Keratinocyte (primary cell): ENCODE results near the gene PTPRU. TPM values are rescaled to one million over a fixed set of nuclear protein-coding genes. Genes with fewer than 3 reads are reported as not detected.
"Not testable (repeated sequence)": the region's sequence is repeated elsewhere in the genome, so short reads cannot be mapped to it uniquely, and the experiment has no call there.

Experiments used
- DNase-seq: peaks from one replicate; pipeline ENCODE4 v3.0.0-alpha.2; 2011; ENCODE audit warnings: low read depth, missing footprints, low spot score
- FAIRE-seq: peaks from 2 replicates; lab custom pipeline; 2011; peaks lifted over from hg19 to GRCh38; lab: Jason Lieb, UNC
- H2AFZ ChIP-seq: 2 replicates; pipeline ENCODE4 v1.6.0; 2012; ENCODE audit warnings: low read length, control low read depth, inconsistent platforms; ENCODE audit not compliant: control insufficient read depth
- H3K27ac ChIP-seq: 2 replicates; pipeline ENCODE4 v1.5.1; 2011; ENCODE audit warnings: low read length; ENCODE audit not compliant: control insufficient read depth, insufficient read depth
- H3K27me3 ChIP-seq: 3 replicates; pipeline ENCODE4 v1.6.0; 2011; ENCODE audit warnings: low read length; ENCODE audit not compliant: control insufficient read depth, insufficient read depth; ENCODE audit errors: extremely low read depth
- H3K36me3 ChIP-seq, 2 experiments: 2 replicates in 1 of 2; 3 replicates in 1 of 2; pipeline ENCODE4 v1.5.1; 2011; ENCODE audit warnings: low read length in 2 of 2, mild to moderate bottlenecking in 1 of 2; ENCODE audit not compliant: control insufficient read depth in 2 of 2, insufficient read depth in 2 of 2; ENCODE audit errors: extremely low read depth in 1 of 2
- H3K4me1 ChIP-seq: 3 replicates; pipeline ENCODE4 v1.5.1; 2011; ENCODE audit warnings: low read length; ENCODE audit not compliant: control insufficient read depth, insufficient read depth; ENCODE audit errors: extremely low read depth
- H3K4me2 ChIP-seq: 3 replicates; pipeline ENCODE4 v1.6.0; 2011; ENCODE audit warnings: low read depth, low read length; ENCODE audit not compliant: control insufficient read depth, insufficient read depth; ENCODE audit errors: extremely low read depth
- H3K4me3 ChIP-seq, 3 experiments: fragments of 200-600 bp in 1 of 3; sonication (generic) in 1 of 3; 2 replicates in 2 of 3; 3 replicates in 1 of 3; pipeline ENCODE4 v1.5.1; 2011 to 2016; ENCODE audit warnings: low read length in 3 of 3, mild to moderate bottlenecking in 3 of 3, control low read depth in 2 of 3, inconsistent platforms in 1 of 3, low read depth in 1 of 3, mixed read lengths in 1 of 3, mixed run types in 1 of 3, moderate library complexity in 1 of 3; ENCODE audit not compliant: control insufficient read depth in 2 of 3, insufficient read depth in 2 of 3; ENCODE audit errors: extremely low read depth in 1 of 3
- H3K79me2 ChIP-seq: 2 replicates; pipeline ENCODE4 v1.6.0; 2012; ENCODE audit warnings: low read length; ENCODE audit not compliant: control insufficient read depth, insufficient read depth
- H3K9ac ChIP-seq: 3 replicates; pipeline ENCODE4 v1.6.0; 2011; ENCODE audit warnings: low read length; ENCODE audit not compliant: control insufficient read depth, insufficient read depth; ENCODE audit errors: extremely low read depth
- H3K9me1 ChIP-seq: 3 replicates; pipeline ENCODE4 v1.6.0; 2011; ENCODE audit warnings: low read length; ENCODE audit not compliant: control insufficient read depth, insufficient read depth; ENCODE audit errors: extremely low read depth
- H3K9me3 ChIP-seq: 2 replicates; pipeline ENCODE4 v1.5.1; 2012; ENCODE audit warnings: low read depth, low read length; ENCODE audit not compliant: control insufficient read depth
- H4K20me1 ChIP-seq: 3 replicates; pipeline ENCODE4 v1.6.0; 2011; ENCODE audit warnings: low read length; ENCODE audit not compliant: control insufficient read depth, insufficient read depth; ENCODE audit errors: extremely low read depth
- CTCF ChIP-seq, 3 experiments: IDR thresholded peaks in 1 of 3; conservative IDR thresholded peaks in 1 of 3; optimal IDR thresholded peaks in 1 of 3; 2 replicates in 2 of 3; 3 replicates in 1 of 3; pipeline versions ENCODE3 to v1.5.1; 2011; ENCODE audit warnings: low read length in 3 of 3, mild to moderate bottlenecking in 3 of 3, moderate library complexity in 2 of 3, control low read depth in 1 of 3, inconsistent platforms in 1 of 3; ENCODE audit not compliant: insufficient read depth in 2 of 3; ENCODE audit errors: extremely low read depth in 1 of 3
- EZH2 ChIP-seq: IDR thresholded peaks from one replicate; pipeline ENCODE4 v1.6.1; 2012; ENCODE audit warnings: inconsistent platforms, mild to moderate bottlenecking, low read length, moderate library complexity
- dilution Hi-C: fragments of 300-500 bp; cut with MboI; formaldehyde crosslinking; loops from one replicate; pipeline ENCODE4 v1.7.0; 2020; ENCODE audit warnings: low sequenced_read_pairs; ENCODE audit not compliant: extremely low pct_ligation_motif_present
- polyA plus RNA-seq, 5 experiments: library from polyadenylated mRNA; depleted of rRNA in 3 of 5; stranded (reverse) in 3 of 5; stranded (forward) in 1 of 5; unstranded in 1 of 5; fragments of >200 nt; gene quantifications; 1 replicate in 1 of 5; 2 replicates in 3 of 5; 3 replicates in 1 of 5; pipeline versions ENCODE4 v1.2.1 to v1.2.3, GENCODE V29; 2011 to 2012; ENCODE audit warnings: missing spikeins in 2 of 5, low read depth in 1 of 5, low replicate concordance in 1 of 5

PTPRU gene
- polyA plus RNA-seq, 1 donor (not counting 4 experiments of a cell fraction or from before 2014, with no cell fraction given) = 4.3 TPM

DNA sequence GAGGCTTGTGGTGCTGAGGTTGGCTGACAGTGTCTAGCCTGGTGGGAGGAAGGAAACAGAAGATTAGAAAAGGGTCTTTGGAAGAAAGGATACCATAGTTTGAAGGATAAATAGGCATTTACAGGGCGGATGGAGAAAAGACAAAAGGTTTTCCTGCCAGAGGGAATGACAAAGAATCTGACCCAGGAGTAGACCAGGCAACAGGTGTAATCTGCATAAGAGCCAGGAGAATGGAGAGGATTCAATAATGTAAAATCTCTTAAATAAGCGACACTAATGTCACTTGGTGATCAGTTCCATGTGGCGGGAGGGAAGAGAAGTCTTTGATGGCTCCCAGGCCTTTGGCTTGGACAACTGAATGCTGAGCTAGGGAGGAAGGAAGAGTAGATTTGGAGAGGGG lies 15.0 kb upstream of the PTPRU start:
- no peak overlapping the region for H3K4me3 ChIP-seq
- no peaks in the 10 kb centered on the region for H3K9me3 ChIP-seq
- H3K4me2 ChIP-seq = no peak overlapping the region
- DNase-seq (no peak), FAIRE-seq (no peak)
- H3K79me2 ChIP-seq = peaks cover 2% of the 10 kb centered on the region
- H3K9ac ChIP-seq = no peak overlapping the region
- dilution Hi-C loops = no loop called here
- no peaks in the 10 kb centered on the region for H3K9me1 ChIP-seq
- H3K27me3 ChIP-seq = no peaks in the 10 kb centered on the region
- no peak for TF ChIP-seq CTCF (optimal IDR thresholded peaks at IDR 0.05 in 1 of 3, IDR thresholded peaks at IDR 0.05 in 1 of 3, conservative IDR thresholded peaks at IDR 0.05 in 1 of 3; ENCODE audit: extremely low read depth in 1 of 3, insufficient read depth in 2 of 3, low read length in 3 of 3)
- TF ChIP-seq EZH2 = no peak
- H3K27ac ChIP-seq = no peak overlapping the region
- no peak overlapping the region for H2AFZ ChIP-seq
- H4K20me1 ChIP-seq = no peaks in the 10 kb centered on the region
- H3K4me1 ChIP-seq = no peaks in the 10 kb centered on the region
- H3K36me3 ChIP-seq = peaks cover 8 to 10% of the 10 kb centered on the region in 2 experiments

GRCh38 chr1:29222260-29222659 lies 14.1 kb upstream of the PTPRU start:
- H3K4me2 ChIP-seq, H3K9ac ChIP-seq, H3K79me2 ChIP-seq, H3K4me1 ChIP-seq, H3K27me3 ChIP-seq, H3K36me3 ChIP-seq, FAIRE-seq, H3K9me3 ChIP-seq, DNase-seq, H2AFZ ChIP-seq, H3K27ac ChIP-seq, H3K9me1 ChIP-seq, H4K20me1 ChIP-seq, H3K4me3 ChIP-seq, dilution Hi-C loops: not testable (repeated sequence)

GRCh38 chr1:29222686-29223085 lies 13.6 kb upstream of the PTPRU start:
- Histone ChIP-seq H3K9me1 (no peaks in the 10 kb centered on the region), H2AFZ (no peak overlapping the region), H3K9ac (no peak overlapping the region), H3K4me1 (peaks cover 5% of the 10 kb centered on the region), H3K4me3 (no peak overlapping the region), H3K36me3 (peaks cover 5 to 7% of the 10 kb centered on the region in 2 experiments), H3K27ac (no peak overlapping the region), H3K9me3 (no peaks in the 10 kb centered on the region), H3K4me2 (no peak overlapping the region), H3K27me3 (no peaks in the 10 kb centered on the region), H4K20me1 (no peaks in the 10 kb centered on the region), H3K79me2 (peaks cover 5% of the 10 kb centered on the region)
- dilution Hi-C loops = no loop called here
- FAIRE-seq (no peak), DNase-seq (no peak)
- TF ChIP-seq EZH2 = no peak
- TF ChIP-seq CTCF (optimal IDR thresholded peaks at IDR 0.05 in 1 of 3, IDR thresholded peaks at IDR 0.05 in 1 of 3, conservative IDR thresholded peaks at IDR 0.05 in 1 of 3; ENCODE audit: extremely low read depth in 1 of 3, insufficient read depth in 2 of 3, low read length in 3 of 3) = no peak
